ENCODE results near the gene DUS1L. TPM values are rescaled to one million over a fixed set of nuclear protein-coding genes. Genes with fewer than 3 reads are reported as not detected.

DUS1L gene
- total RNA-seq, 1 donor from 2014 or later = 126 TPM

- TF ChIP-seq CTCF (conservative IDR thresholded peaks at IDR 0.05; ENCODE audit: low read depth, low read length) = no peak
- H3K4me3 ChIP-seq (ENCODE audit: low read depth, low read length) = no peak overlapping the region
- DNase-seq (ENCODE audit: low read depth) = no peak
Observed at GRCh38 chr17:82058855-82059249, 6.8 kb downstream of the DUS1L start.

GRCh38 chr17:82058230-82058854, 7.3 kb downstream of the DUS1L start:
- no peak for TF ChIP-seq CTCF (conservative IDR thresholded peaks at IDR 0.05; ENCODE audit: low read depth, low read length)
- no peak overlapping the region for H3K4me3 ChIP-seq (ENCODE audit: low read depth, low read length)
- no peak for DNase-seq (ENCODE audit: low read depth)

GRCh38 chr17:82056729-82057621, 8.6 kb downstream of the DUS1L start:
- no peak for TF ChIP-seq CTCF (conservative IDR thresholded peaks at IDR 0.05; ENCODE audit: low read depth, low read length)
- no peak for DNase-seq (ENCODE audit: low read depth)
- H3K4me3 ChIP-seq (ENCODE audit: low read depth, low read length) = no peak overlapping the region

GRCh38 chr17:82055965-82056728, 9.5 kb downstream of the DUS1L start:
- no peak overlapping the region for H3K4me3 ChIP-seq (ENCODE audit: low read depth, low read length)
- no peak for TF ChIP-seq CTCF (conservative IDR thresholded peaks at IDR 0.05; ENCODE audit: low read depth, low read length)
- DNase-seq (ENCODE audit: low read depth) = no peak

- no peak for DNase-seq (ENCODE audit: low read depth)
- no peak overlapping the region for H3K4me3 ChIP-seq (ENCODE audit: low read depth, low read length)
- no peak for TF ChIP-seq CTCF (conservative IDR thresholded peaks at IDR 0.05; ENCODE audit: low read depth, low read length)
Observed at GRCh38 chr17:82055023-82055964, 10.3 kb downstream of the DUS1L start.

GRCh38 chr17:82054351-82055022, 11.1 kb downstream of the DUS1L start:
- TF ChIP-seq CTCF (conservative IDR thresholded peaks at IDR 0.05; ENCODE audit: low read depth, low read length) = no peak

More at GRCh38 chr17:82054351-82055022, 11.1 kb downstream of the DUS1L start:
- H3K4me3 ChIP-seq (ENCODE audit: low read depth, low read length) = no peak overlapping the region
- DNase-seq (ENCODE audit: low read depth) = no peak
